Measurements from ENCODE around the gene ANKMY1.

The ANKMY1 gene

GRCh38 chr2:240594511-240595380 is 37.0 kb upstream of the ANKMY1 start:
- Histone ChIP-seq H3K4me1 (ENCODE audit: insufficient read depth, low read length, poor library complexity, severe bottlenecking) (no peaks in the 10 kb centered on the region), H4K20me1 (ENCODE audit: insufficient read depth, low read length, poor library complexity, severe bottlenecking) (peaks cover 16% of the 10 kb centered on the region), H3K9me2 (replicated peaks; ENCODE audit: low read depth, low read length) (no peaks in the 10 kb centered on the region), H3F3A (ENCODE audit: low read depth) (no peaks in the 10 kb centered on the region), H3K9me3 (ENCODE audit: insufficient read depth, low read depth, low read length) (no peaks in the 10 kb centered on the region), H3K4me2 (ENCODE audit: low read depth, low read length, poor library complexity, severe bottlenecking) (no peak overlapping the region), H3K79me2 (ENCODE audit: insufficient read depth, low read length) (peaks cover 29% of the 10 kb centered on the region; the same call in 1 of the 2 replicates), H3K36me3 (ENCODE audit: insufficient read depth, low read length) (peaks cover 14% of the 10 kb centered on the region; the same call in 1 of the 2 replicates), H3K27me3 (ENCODE audit: insufficient read depth, low read length, poor library complexity, severe bottlenecking) (no peaks in the 10 kb centered on the region), H3K4me3 (ENCODE audit: low read length, poor library complexity, severe bottlenecking) (no peak overlapping the region), H2AFZ (ENCODE audit: low read length) (no peak overlapping the region), H3K9ac (ENCODE audit: low read depth, low read length, poor library complexity, severe bottlenecking) (no peak overlapping the region)
- TF ChIP-seq EZH2phosphoT487 (IDR thresholded peaks at IDR 0.05; ENCODE audit: borderline replicate concordance) (no peak), CTCF (conservative IDR thresholded peaks at IDR 0.05; ENCODE audit: low read length) (no peak)

GRCh38 chr2:240593703-240594451 is 36.1 kb upstream of the ANKMY1 start:
- peaks cover 37% of the 10 kb centered on the region; the same call in 1 of the 2 replicates for H3K79me2 ChIP-seq (ENCODE audit: insufficient read depth, low read length)
- no peaks in the 10 kb centered on the region for H3K9me2 ChIP-seq (replicated peaks; ENCODE audit: low read depth, low read length)
- H3K27me3 ChIP-seq (ENCODE audit: insufficient read depth, low read length, poor library complexity, severe bottlenecking), result no peaks in the 10 kb centered on the region
- peaks cover 13% of the 10 kb centered on the region; the same call in 1 of the 2 replicates for H3K36me3 ChIP-seq (ENCODE audit: insufficient read depth, low read length)
- TF ChIP-seq CTCF (conservative IDR thresholded peaks at IDR 0.05; ENCODE audit: low read length) (no peak), EZH2phosphoT487 (IDR thresholded peaks at IDR 0.05; ENCODE audit: borderline replicate concordance) (no peak)
- no peak overlapping the region for H3K4me2 ChIP-seq (ENCODE audit: low read depth, low read length, poor library complexity, severe bottlenecking)
- H4K20me1 ChIP-seq (ENCODE audit: insufficient read depth, low read length, poor library complexity, severe bottlenecking), result peaks cover 25% of the 10 kb centered on the region
- no peak overlapping the region for H3K9ac ChIP-seq (ENCODE audit: low read depth, low read length, poor library complexity, severe bottlenecking)
- H3K4me3 ChIP-seq (ENCODE audit: low read length, poor library complexity, severe bottlenecking), result no peak overlapping the region
- no peaks in the 10 kb centered on the region for H3F3A ChIP-seq (ENCODE audit: low read depth)
- peaks cover 2% of the 10 kb centered on the region for H3K4me1 ChIP-seq (ENCODE audit: insufficient read depth, low read length, poor library complexity, severe bottlenecking)
- no peak overlapping the region for H2AFZ ChIP-seq (ENCODE audit: low read length)
- H3K9me3 ChIP-seq (ENCODE audit: insufficient read depth, low read depth, low read length), result no peaks in the 10 kb centered on the region

GRCh38 chr2:240593026-240593702 is 35.4 kb upstream of the ANKMY1 start:
- Histone ChIP-seq H3K27me3 (ENCODE audit: insufficient read depth, low read length, poor library complexity, severe bottlenecking) (no peaks in the 10 kb centered on the region), H4K20me1 (ENCODE audit: insufficient read depth, low read length, poor library complexity, severe bottlenecking) (peaks cover 29% of the 10 kb centered on the region), H3K79me2 (ENCODE audit: insufficient read depth, low read length) (peaks cover 45% of the 10 kb centered on the region), H3K9me3 (ENCODE audit: insufficient read depth, low read depth, low read length) (no peaks in the 10 kb centered on the region), H3K9ac (ENCODE audit: low read depth, low read length, poor library complexity, severe bottlenecking) (no peak overlapping the region), H3K4me3 (ENCODE audit: low read length, poor library complexity, severe bottlenecking) (no peak overlapping the region), H3F3A (ENCODE audit: low read depth) (no peaks in the 10 kb centered on the region), H3K4me1 (ENCODE audit: insufficient read depth, low read length, poor library complexity, severe bottlenecking) (peaks cover 8% of the 10 kb centered on the region), H3K36me3 (ENCODE audit: insufficient read depth, low read length) (peaks cover 6% of the 10 kb centered on the region; the same call in 1 of the 2 replicates), H3K4me2 (ENCODE audit: low read depth, low read length, poor library complexity, severe bottlenecking) (no peak overlapping the region), H3K9me2 (replicated peaks; ENCODE audit: low read depth, low read length) (no peaks in the 10 kb centered on the region), H2AFZ (ENCODE audit: low read length) (no peak overlapping the region)
- no peak for TF ChIP-seq CTCF (conservative IDR thresholded peaks at IDR 0.05; ENCODE audit: low read length)
- no peak for TF ChIP-seq EZH2phosphoT487 (IDR thresholded peaks at IDR 0.05; ENCODE audit: borderline replicate concordance)
